Heart right ventricle (tissue), 16 donors: ENCODE measurements around the gene UBP1. TPM values are rescaled to one million over a fixed set of nuclear protein-coding genes. Genes with fewer than 3 reads are reported as not detected.

Source experiments
- ATAC-seq, 8 donors: fragments of 200-7000 bp; cut with Tn5 transposase; one replicate each; pipeline ENCODE4 v1.9.1; 2020; ENCODE audit warnings: mild to moderate bottlenecking in 8 of 8, moderate library complexity in 8 of 8, moderate number of reproducible peaks in 1 of 8
- DNase-seq, 2 donors: peaks; one replicate each; pipeline ENCODE4 v3.0.0-alpha.2; 2020
- H3K27ac ChIP-seq, 10 donors: fragments of 200-600 bp; sonication (generic) in 2 of 10; one replicate each; pipeline versions ENCODE4 v1.5.0 to v1.8.0; 2020 to 2022; ENCODE audit warnings: mild to moderate bottlenecking in 3 of 10
- H3K27me3 ChIP-seq, 7 donors: fragments of 200-600 bp; one replicate each; pipeline ENCODE4 v1.8.0; 2021 to 2022; ENCODE audit warnings: mild to moderate bottlenecking in 2 of 7
- H3K36me3 ChIP-seq, 9 donors: fragments of 200-600 bp; sonication (generic) in 1 of 9; one replicate each; pipeline versions ENCODE4 v1.5.0 to v1.8.0; 2020 to 2022; ENCODE audit warnings: mild to moderate bottlenecking in 2 of 9
- H3K4me1 ChIP-seq, 9 donors: fragments of 200-600 bp; sonication (generic) in 1 of 9; one replicate each; pipeline versions ENCODE4 v1.5.0 to v1.8.0; 2020 to 2022; ENCODE audit warnings: mild to moderate bottlenecking in 4 of 9
- H3K4me3 ChIP-seq, 10 donors: fragments of 200-600 bp; sonication (generic) in 2 of 10; one replicate each; pipeline versions ENCODE4 v1.5.0 to v1.8.0; 2020 to 2022; ENCODE audit warnings: mild to moderate bottlenecking in 7 of 10, moderate library complexity in 2 of 10
- H3K9me3 ChIP-seq, 11 donors: fragments of 200-600 bp in 10 of 11; sonication (generic) in 2 of 11; one replicate each; pipeline versions ENCODE4 v1.5.0 to v1.8.0; 2013 to 2022; ENCODE audit warnings: mild to moderate bottlenecking in 2 of 11, control low read depth in 1 of 11, moderate library complexity in 1 of 11
- WGBS, 2 donors: extraction: QIAGEN DNeasy Blood & Tissue Kit; methylation state at CpG; one replicate each; pipeline ENCODE4 v1.1.7; 2013; ENCODE audit warnings: inconsistent platforms in 1 of 2; 5-methylcytosine and 5-hydroxymethylcytosine counted together
- intact Hi-C, 10 donors: fragments of 100-400 bp; cut with DNase I; formaldehyde crosslinking; loops; one replicate each; pipeline versions ENCODE4 v1.11.1 to v1.14.2; 2022
- long read RNA-seq, 3 donors: library from polyadenylated mRNA; unstranded; transcript quantifications; one replicate each; pipeline ENCODE4 v2.0.0, GENCODE V29; 2020 to 2021
- polyA plus RNA-seq, 2 donors: library from polyadenylated mRNA; stranded (reverse); fragments of 200-250 nt; gene quantifications; one replicate each; pipeline ENCODE4 v1.2.3, GENCODE V29; 2013
- total RNA-seq, 10 donors: library from RNA; stranded (reverse); fragmentation: NEBNext Ultra II Directional in 3 of 10; extraction: Animal tissue kit (Norgen Biotek cat#: 25700) in 3 of 10; gene quantifications; one replicate each; pipeline versions ENCODE4 v1.2.1 to v1.2.4, GENCODE V29; 2021 to 2023
- TF ChIP-seq, protein P1 (sequence below), 9 donors: fragments of 200-600 bp; sonication (generic) in 2 of 9; IDR thresholded peaks; one replicate each; pipeline versions ENCODE4 v1.5.0 to v1.8.0; 2021 to 2022; ENCODE audit warnings: antibody characterized with exemption in 9 of 9, mild to moderate bottlenecking in 5 of 9, moderate library complexity in 1 of 9
- donor health status: Arrhythmogenic right ventricular cardiomyopathy.
- donor health status: ischemic (EF 13 %, LVEDD 7.1; RV severe dilation, severe dysfunction).
- donor health status: healthy with polysubstance abuse.
- donor health status: DM: no; HTN: yes; CAD: no.
- donor health status: DM: no; HTN: no; CAD: no.
- donor health status: ischemic (EF 25% LVEDD 6.9; RV normal size, moderate dysfunction).
- donor health status: ischemic (EF 25% LVEDD 5.7; RV mildly dilated, moderate dysfunction).
- donor health status: healthy.
- donor health status: DM: yes; HTN: yes; CAD: no.
- donor health status: Ischemic cardiomyopathy.
- donor health status: ischemic (EF 35%, LVEDD 5.7; RV mildly dilated, moderate dysfunction).
- donor health status: nonischemic (EF 11% LVEDD 7.7; RV severe dilation, severe dysfunction).
- donor health status: DM: yes; HTN: yes; CAD: no.
- donor health status: PGD.
- donor health status: ischemic (EF 29% LVEDD 5.4; RV normal size, mild dysfunction).
- donor health status: nonischemic (EF 23%, LVEDD 6.1; RV moderate dilation, normal function).

UBP1 gene, protein sequence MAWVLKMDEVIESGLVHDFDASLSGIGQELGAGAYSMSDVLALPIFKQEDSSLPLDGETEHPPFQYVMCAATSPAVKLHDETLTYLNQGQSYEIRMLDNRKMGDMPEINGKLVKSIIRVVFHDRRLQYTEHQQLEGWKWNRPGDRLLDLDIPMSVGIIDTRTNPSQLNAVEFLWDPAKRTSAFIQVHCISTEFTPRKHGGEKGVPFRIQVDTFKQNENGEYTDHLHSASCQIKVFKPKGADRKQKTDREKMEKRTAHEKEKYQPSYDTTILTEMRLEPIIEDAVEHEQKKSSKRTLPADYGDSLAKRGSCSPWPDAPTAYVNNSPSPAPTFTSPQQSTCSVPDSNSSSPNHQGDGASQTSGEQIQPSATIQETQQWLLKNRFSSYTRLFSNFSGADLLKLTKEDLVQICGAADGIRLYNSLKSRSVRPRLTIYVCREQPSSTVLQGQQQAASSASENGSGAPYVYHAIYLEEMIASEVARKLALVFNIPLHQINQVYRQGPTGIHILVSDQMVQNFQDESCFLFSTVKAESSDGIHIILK
- total RNA-seq (10 to 100 TPM; 33.2 to 51.7 (median 42.3) TPM), polyA plus RNA-seq (10 to 100 TPM; 18.0 to 21.7 TPM)
- long read RNA-seq, donor 1, full-length matches to known transcripts: 15 of 29 reads
- long read RNA-seq, donor 1, partial matches to known transcripts: 6 of 29 reads
- long read RNA-seq, donor 1, other reads (novel, unspliced or antisense): 8 of 29 reads
- long read RNA-seq, donor 2, full-length matches to known transcripts: 20 of 39 reads
- long read RNA-seq, donor 2, partial matches to known transcripts: 10 of 39 reads
- long read RNA-seq, donor 2, other reads (novel, unspliced or antisense): 9 of 39 reads
- long read RNA-seq, donor 3, partial matches to known transcripts: 1 of 13 reads
- long read RNA-seq, donor 3, other reads (novel, unspliced or antisense): 9 of 13 reads

DNA sequence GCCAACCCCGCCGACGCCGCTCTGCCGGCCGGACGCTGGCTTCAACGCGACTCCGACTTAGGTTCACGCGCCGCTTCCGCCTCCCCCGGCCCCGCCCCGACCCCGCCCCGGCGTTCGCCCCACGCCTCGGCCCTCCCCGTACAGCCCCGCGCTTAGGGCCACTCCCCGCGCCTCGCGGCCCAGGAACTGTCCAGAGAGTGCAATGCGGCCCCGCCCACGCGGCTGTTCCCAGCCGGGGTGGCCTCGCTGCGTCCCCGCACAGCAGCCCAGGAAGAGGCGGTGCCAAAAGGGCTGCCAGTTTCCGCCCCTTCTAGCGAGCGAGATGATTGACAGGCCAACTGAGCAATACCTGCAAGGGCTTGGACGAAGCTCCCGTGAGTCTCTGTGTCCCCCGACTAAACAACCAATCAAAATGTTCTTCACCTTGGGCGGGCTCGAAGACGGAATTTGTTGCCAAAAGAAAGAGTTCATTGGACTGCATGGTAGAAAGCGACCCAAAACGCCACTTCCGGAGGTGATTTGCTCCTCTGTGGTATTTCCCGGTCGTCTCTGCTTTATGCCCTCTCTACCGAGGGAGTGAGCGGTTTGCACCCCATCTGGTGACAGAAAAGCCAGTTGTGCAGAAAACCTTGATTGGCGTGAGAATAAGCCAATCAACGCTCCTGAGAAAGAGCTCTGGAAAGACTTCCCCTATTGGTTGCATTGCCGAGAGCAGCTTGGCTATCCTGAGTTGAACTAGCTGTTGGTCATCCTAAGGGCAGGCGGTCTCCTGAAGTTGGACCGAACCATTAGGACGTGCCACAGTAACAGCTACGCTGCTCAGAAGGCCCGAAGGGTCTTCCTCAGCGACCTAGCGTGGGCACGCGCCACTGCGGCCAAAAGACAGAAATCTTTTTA, at the start of gene UBP1:
TSS of gene UBP1 (minus strand) at position 78 of the 897 bp plus-strand sequence. CDS start 557 bp downstream, outside the sequence.
- ATAC-seq (peak; percentile 92 to 99 (median 97)), DNase-seq (peak; percentile 99 to 100)
- intact Hi-C loops: loop anchor here in 3 of 10 donors (5.0 to 10.0 kb wide), 3 partner anchors 94 to 326 kb away; partner anchors contain the start of genes CLASP2 (in 2 of the 3) and CRTAP (in 1 of the 3)
- Histone ChIP-seq H3K27ac (peak within 1 kb of the TSS; percentile 80 to 99 (median 95)), H3K4me1 (peaks cover 2 to 47% (median 39%) of the 10 kb centered on the region in 9 donors), H3K9me3 (no peaks in the 10 kb centered on the region), H3K4me3 (peak within 1 kb of the TSS; percentile 71 to 89 (median 85)), H3K36me3 (no peaks in the 10 kb centered on the region), H3K27me3 (no peaks in the 10 kb centered on the region)
- TF ChIP-seq, protein P1, sequence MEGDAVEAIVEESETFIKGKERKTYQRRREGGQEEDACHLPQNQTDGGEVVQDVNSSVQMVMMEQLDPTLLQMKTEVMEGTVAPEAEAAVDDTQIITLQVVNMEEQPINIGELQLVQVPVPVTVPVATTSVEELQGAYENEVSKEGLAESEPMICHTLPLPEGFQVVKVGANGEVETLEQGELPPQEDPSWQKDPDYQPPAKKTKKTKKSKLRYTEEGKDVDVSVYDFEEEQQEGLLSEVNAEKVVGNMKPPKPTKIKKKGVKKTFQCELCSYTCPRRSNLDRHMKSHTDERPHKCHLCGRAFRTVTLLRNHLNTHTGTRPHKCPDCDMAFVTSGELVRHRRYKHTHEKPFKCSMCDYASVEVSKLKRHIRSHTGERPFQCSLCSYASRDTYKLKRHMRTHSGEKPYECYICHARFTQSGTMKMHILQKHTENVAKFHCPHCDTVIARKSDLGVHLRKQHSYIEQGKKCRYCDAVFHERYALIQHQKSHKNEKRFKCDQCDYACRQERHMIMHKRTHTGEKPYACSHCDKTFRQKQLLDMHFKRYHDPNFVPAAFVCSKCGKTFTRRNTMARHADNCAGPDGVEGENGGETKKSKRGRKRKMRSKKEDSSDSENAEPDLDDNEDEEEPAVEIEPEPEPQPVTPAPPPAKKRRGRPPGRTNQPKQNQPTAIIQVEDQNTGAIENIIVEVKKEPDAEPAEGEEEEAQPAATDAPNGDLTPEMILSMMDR (IDR thresholded peaks at IDR 0.05): peak in 3 of 9 donors; percentile 5 to 17 (median 9)
- WGBS, 2 donors: 0 to 1% methylated on average over 67 to 68 of the region's 68 CpGs

DNA sequence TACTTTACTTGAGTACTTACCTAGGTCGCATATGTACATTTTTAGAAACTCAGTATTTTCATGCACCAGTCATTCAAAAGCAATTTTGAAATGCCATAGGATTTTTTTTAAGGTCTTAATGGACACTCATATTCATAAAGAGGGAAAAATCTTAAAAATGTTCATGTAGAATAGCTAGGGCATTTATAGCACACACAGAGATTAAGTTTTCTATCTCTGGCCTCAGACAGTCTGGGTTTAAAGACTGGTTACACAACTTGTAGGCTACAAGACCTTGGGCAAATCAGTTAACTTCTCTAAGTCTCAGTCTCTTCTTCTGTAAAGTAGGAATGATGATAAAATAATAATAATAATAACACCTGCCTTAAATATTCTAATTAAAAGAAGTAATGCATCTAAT, 48.5 kb upstream of the UBP1 start:
- 86 to 95% methylated on average over 1 of the region's 1 CpG for WGBS, 2 donors
- H3K27ac ChIP-seq: no peak overlapping the region
- H3K4me3 ChIP-seq: no peak overlapping the region
- no peaks in the 10 kb centered on the region for H3K9me3 ChIP-seq
- ATAC-seq: no peak
- intact Hi-C loops: no loop called here
- H3K4me1 ChIP-seq: no peaks in the 10 kb centered on the region
- no peaks in the 10 kb centered on the region for H3K36me3 ChIP-seq
- TF ChIP-seq, protein P1 (IDR thresholded peaks at IDR 0.05): no peak
- H3K27me3 ChIP-seq: no peaks in the 10 kb centered on the region
- no peak for DNase-seq

DNA sequence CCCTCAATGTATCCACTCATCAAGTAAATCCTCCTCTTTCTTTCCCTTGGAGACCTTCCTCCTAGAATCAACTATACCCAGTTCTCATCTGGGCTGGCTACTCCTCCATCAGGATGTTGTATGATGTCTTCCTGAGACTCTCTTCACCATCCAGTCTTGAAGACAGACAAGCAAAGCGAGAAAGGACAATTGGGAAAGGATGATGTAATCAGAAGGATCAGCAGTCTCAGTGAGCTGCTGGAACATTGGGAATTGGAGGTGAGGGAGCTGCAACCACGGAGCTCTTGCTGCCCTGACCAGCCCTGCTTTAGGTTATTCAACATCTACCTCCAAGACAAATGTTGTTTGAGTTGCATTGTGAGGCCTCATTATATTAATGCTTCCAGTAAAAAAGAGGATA, 48.0 kb upstream of the UBP1 start:
- WGBS, 2 donors: 90 to 95% methylated on average over 2 of the region's 2 CpGs
- TF ChIP-seq, protein P1 (IDR thresholded peaks at IDR 0.05): no peak

More for the DNA sequence above, 48.0 kb upstream of the UBP1 start:
- DNase-seq: no peak
- ATAC-seq: no peak
- intact Hi-C loops: no loop called here
- no peak overlapping the region for H3K4me3 ChIP-seq
- H3K9me3 ChIP-seq: no peaks in the 10 kb centered on the region
- H3K36me3 ChIP-seq: no peaks in the 10 kb centered on the region
- no peaks in the 10 kb centered on the region for H3K27me3 ChIP-seq
- no peaks in the 10 kb centered on the region for H3K4me1 ChIP-seq
- H3K27ac ChIP-seq: no peak overlapping the region
